Mammary epithelial cell (primary cell): ENCODE data around the gene SERPINA10.

ENCODE experiments used
- CTCF ChIP-seq, 2 donors: IDR thresholded peaks in 1 of 2; conservative IDR thresholded peaks in 1 of 2; 2 replicates each; pipeline ENCODE4 v1.5.1; 2011 to 2012; ENCODE audit warnings: inconsistent platforms in 2 of 2, low read length in 2 of 2, mild to moderate bottlenecking in 2 of 2, control low read depth in 1 of 2, low read depth in 1 of 2; ENCODE audit not compliant: insufficient read depth in 1 of 2; ENCODE audit errors: extremely low read depth in 1 of 2
- EZH2 ChIP-seq: IDR thresholded peaks from 2 replicates; pipeline ENCODE4 v1.6.1; 2012; ENCODE audit warnings: low read length, inconsistent platforms, borderline replicate concordance

GRCh38 chr14:94306047-94306978, 13.2 kb upstream of the SERPINA10 start:
- TF ChIP-seq CTCF (conservative IDR thresholded peaks at IDR 0.05 in 1 of 2, IDR thresholded peaks at IDR 0.05 in 1 of 2; ENCODE audit: extremely low read depth in 1 of 2, insufficient read depth in 1 of 2, low read depth in 1 of 2, low read length in 2 of 2) (no peak), EZH2 (no peak)
